KMS-11 (cell line): ENCODE measurements around the gene ABI2.

Experiments used
- H2AFZ ChIP-seq: fragments of 200-600 bp; sonication (generic); 2 replicates; pipeline ENCODE4 v1.6.1; 2016; ENCODE audit warnings: antibody characterized with exemption, mixed run types, low read depth
- H3K27ac ChIP-seq: fragments of 200-600 bp; sonication (generic); 2 replicates; pipeline ENCODE4 v1.6.1; 2016; ENCODE audit warnings: mild to moderate bottlenecking, mixed run types
- H3K27me3 ChIP-seq: fragments of 200-600 bp; sonication (generic); 2 replicates; pipeline ENCODE4 v1.6.1; 2017; ENCODE audit warnings: mild to moderate bottlenecking, low read depth, mixed run types, moderate library complexity; ENCODE audit not compliant: insufficient read depth
- H3K36me3 ChIP-seq: fragments of 200-600 bp; sonication (generic); 2 replicates; pipeline ENCODE4 v1.6.1; 2017; ENCODE audit warnings: mild to moderate bottlenecking, mixed run types; ENCODE audit not compliant: insufficient read depth
- H3K4me1 ChIP-seq: fragments of 200-600 bp; sonication (generic); 2 replicates; pipeline ENCODE4 v1.6.1; 2016; ENCODE audit warnings: mild to moderate bottlenecking, low read depth, mixed run types; ENCODE audit not compliant: poor library complexity, severe bottlenecking
- H3K4me2 ChIP-seq: fragments of 200-600 bp; sonication (generic); 2 replicates; pipeline ENCODE4 v1.7.0; 2016; ENCODE audit warnings: mild to moderate bottlenecking, mixed run types
- H3K4me3 ChIP-seq: fragments of 200-600 bp; sonication (generic); IDR thresholded peaks from 2 replicates; pipeline ENCODE4 v1.6.1; 2017; ENCODE audit warnings: low read depth, low read length, mixed read lengths; ENCODE audit not compliant: insufficient read depth
- H3K79me2 ChIP-seq: fragments of 200-600 bp; sonication (generic); 2 replicates; pipeline ENCODE4 v1.6.1; 2016; ENCODE audit warnings: low read depth, mixed run types; ENCODE audit not compliant: insufficient read depth
- H3K9ac ChIP-seq: fragments of 200-600 bp; sonication (generic); 2 replicates; pipeline ENCODE4 v1.6.1; 2016; ENCODE audit warnings: mild to moderate bottlenecking, mixed run types
- H4K20me1 ChIP-seq: fragments of 200-600 bp; sonication (generic); 2 replicates; pipeline ENCODE4 v1.6.1; 2016; ENCODE audit warnings: mild to moderate bottlenecking, mixed run types; ENCODE audit not compliant: insufficient read depth
- CTCF ChIP-seq: fragments of 200-600 bp; sonication (generic); conservative IDR thresholded peaks from 2 replicates; pipeline ENCODE4 v1.6.1; 2017; ENCODE audit warnings: low read depth, mild to moderate bottlenecking, antibody characterized with exemption, low read length, moderate library complexity, mixed read lengths

ABI2 gene

GRCh38 chr2:203480623-203481022, 152.4 kb downstream of the ABI2 start:
- H3K4me1 ChIP-seq, result peaks cover 20% of the 10 kb centered on the region

GRCh38 chr2:203484266-203485112, 156.3 kb downstream of the ABI2 start:
- Histone ChIP-seq H3K4me3 (no peak overlapping the region), H3K27ac (no peak overlapping the region; the same call in 1 of the 2 replicates), H3K36me3 (no peaks in the 10 kb centered on the region), H3K4me2 (peak overlapping the region; percentile 43), H2AFZ (no peak overlapping the region), H4K20me1 (no peaks in the 10 kb centered on the region), H3K4me1 (peaks cover 23% of the 10 kb centered on the region), H3K27me3 (no peaks in the 10 kb centered on the region), H3K79me2 (no peaks in the 10 kb centered on the region), H3K9ac (no peak overlapping the region)
- TF ChIP-seq CTCF, result peak; percentile 92

More at GRCh38 chr2:203480623-203481022, 152.4 kb downstream of the ABI2 start:
- Histone ChIP-seq H4K20me1 (no peaks in the 10 kb centered on the region), H3K36me3 (no peaks in the 10 kb centered on the region), H3K9ac (no peak overlapping the region), H3K4me2 (no peak overlapping the region), H2AFZ (no peak overlapping the region), H3K27ac (no peak overlapping the region), H3K79me2 (no peaks in the 10 kb centered on the region), H3K4me3 (no peak overlapping the region), H3K27me3 (no peaks in the 10 kb centered on the region)
- TF ChIP-seq CTCF, result no peak

GRCh38 chr2:203489531-203489930, 161.3 kb downstream of the ABI2 start:
- no peak overlapping the region for H3K4me3 ChIP-seq
- no peaks in the 10 kb centered on the region for H3K27me3 ChIP-seq
- H2AFZ ChIP-seq, result no peak overlapping the region
- no peaks in the 10 kb centered on the region for H3K36me3 ChIP-seq
- peaks cover 27% of the 10 kb centered on the region for H3K4me1 ChIP-seq
- H3K4me2 ChIP-seq, result no peak overlapping the region
- no peaks in the 10 kb centered on the region for H3K79me2 ChIP-seq
- H3K9ac ChIP-seq, result no peak overlapping the region
- no peak for TF ChIP-seq CTCF
- H4K20me1 ChIP-seq, result no peaks in the 10 kb centered on the region
- no peak overlapping the region for H3K27ac ChIP-seq

GRCh38 chr2:203490391-203490790, 162.2 kb downstream of the ABI2 start:
- no peak for TF ChIP-seq CTCF
- no peaks in the 10 kb centered on the region for H3K36me3 ChIP-seq

More at GRCh38 chr2:203490391-203490790, 162.2 kb downstream of the ABI2 start:
- Histone ChIP-seq H3K4me2 (no peak overlapping the region), H4K20me1 (no peaks in the 10 kb centered on the region), H3K4me3 (no peak overlapping the region), H3K4me1 (peaks cover 19% of the 10 kb centered on the region), H3K27ac (no peak overlapping the region), H3K79me2 (no peaks in the 10 kb centered on the region), H2AFZ (no peak overlapping the region), H3K9ac (no peak overlapping the region), H3K27me3 (no peaks in the 10 kb centered on the region)
